ENCODE data around the gene C5orf47. TPM values are rescaled to one million over a fixed set of nuclear protein-coding genes. Genes with fewer than 3 reads are reported as not detected.

Gene C5orf47
- total and polyA plus RNA-seq, 2 donors (not counting 1 experiment from before 2014, with no cell fraction given) = not detected

- CTCF ChIA-PET = no interaction called here
- no peak overlapping the region for H3K4me3 Mint-ChIP-seq
Measured at GRCh38 chr5:174053905-174054304, 64.9 kb downstream of the C5orf47 start.

More at GRCh38 chr5:174053905-174054304, 64.9 kb downstream of the C5orf47 start:
- POLR2A ChIA-PET = no interaction called here
- no CpG with 5 or more reads among the region's 3 CpGs for WGBS (ENCODE audit: insufficient coverage)
- no peaks in the 10 kb centered on the region for H3K4me1 Mint-ChIP-seq
- H2AFZ ChIP-seq (ENCODE audit: insufficient read depth, low read depth, low read length, poor library complexity, severe bottlenecking) = no peak overlapping the region
- no peak overlapping the region for H3K4me2 ChIP-seq (replicated peaks; ENCODE audit: low read depth, low read length, poor library complexity, severe bottlenecking)
- H3K27ac Mint-ChIP-seq = no peak overlapping the region
- no peaks in the 10 kb centered on the region for H3K79me2 ChIP-seq (ENCODE audit: control insufficient read depth, insufficient read depth, low read length)
- no peak for ATAC-seq (ENCODE audit: low read depth)
- H3K9me3 Mint-ChIP-seq (ENCODE audit: insufficient read depth) = no peaks in the 10 kb centered on the region
- H3K4me1 ChIP-seq (ENCODE audit: control insufficient read depth in 2 of 2, insufficient read depth in 2 of 2, low read length in 2 of 2) = no peaks in the 10 kb centered on the region
- no peaks in the 10 kb centered on the region for H4K20me1 ChIP-seq (ENCODE audit: control insufficient read depth, insufficient read depth, low read length, poor library complexity, severe bottlenecking)
- no peak overlapping the region for H3K4me3 ChIP-seq (ENCODE audit: control extremely low read depth in 1 of 5, extremely low read depth in 1 of 5, insufficient read depth in 1 of 5, low read depth in 2 of 5, low read length in 4 of 5)
- no peak overlapping the region for H3K27ac ChIP-seq (ENCODE audit: low read length in 2 of 2)
- no peak for DNase-seq
- peaks cover 0 to 10% (median 3%) of the 10 kb centered on the region in 4 experiments for H3K27me3 ChIP-seq (replicated peaks in 1 of 4; ENCODE audit: control extremely low read depth in 1 of 4, control insufficient read depth in 3 of 4, insufficient read depth in 4 of 4, low read length in 3 of 4)
- H3K27me3 Mint-ChIP-seq = peaks cover 14% of the 10 kb centered on the region
- intact Hi-C loops (cut with micrococcal nuclease) = no loop called here
- H3K9me3 ChIP-seq (ENCODE audit: control extremely low read depth in 1 of 3, control insufficient read depth in 2 of 3, insufficient read depth in 1 of 3, low read length in 2 of 3) = no peaks in the 10 kb centered on the region
- no peak for TF ChIP-seq CTCF (IDR thresholded peaks at IDR 0.05)
- no peak for TF ChIP-seq EZH2 (IDR thresholded peaks at IDR 0.05; ENCODE audit: borderline replicate concordance, insufficient read depth, low read depth, low read length, poor library complexity, severe bottlenecking)
- no peak overlapping the region for H3K9ac ChIP-seq (ENCODE audit: low read length)
- H3K36me3 ChIP-seq (replicated peaks in 1 of 2; ENCODE audit: control extremely low read depth in 1 of 2, control insufficient read depth in 1 of 2, extremely low read depth in 1 of 2, insufficient read depth in 2 of 2, low read length in 1 of 2) = no peaks in the 10 kb centered on the region

Other genes with a start within 250 kb of the C5orf47 start
- 26.0 and 28.2 TPM in 2 replicates for gene CPEB4, start 100.8 kb upstream of the C5orf47 start, total RNA-seq
- gene CPEB4, start 100.8 kb upstream of the C5orf47 start, polyA plus RNA-seq = 8.4 and 11.8 TPM in 2 replicates
- not detected in 2 replicates for gene NSG2, start 56.5 kb downstream of the C5orf47 start, total RNA-seq
- not detected in 2 replicates for gene NSG2, start 56.5 kb downstream of the C5orf47 start, polyA plus RNA-seq